GM23338 (cell line): ENCODE results near the gene ST3GAL6. TPM values are rescaled to one million over a fixed set of nuclear protein-coding genes. Genes with fewer than 3 reads are reported as not detected.

Experiments used
- ATAC-seq: fragments of 200-7000 bp; cut with Tn5 transposase; 3 replicates; pipeline ENCODE4 v1.9.1; 2020
- DNase-seq: peaks from one replicate; pipeline ENCODE4 v3.0.0-alpha.2; 2015; ENCODE audit warnings: low spot score
- H2AFZ ChIP-seq: fragments of 200-600 bp; sonication (generic); 2 replicates; pipeline ENCODE4 v1.8.0; 2016; ENCODE audit warnings: antibody characterized with exemption, mild to moderate bottlenecking, moderate library complexity
- H3F3A ChIP-seq: fragments of 200-600 bp; sonication (generic); replicated peaks from 2 replicates; pipeline ENCODE4 v1.8.0; 2017; ENCODE audit warnings: antibody characterized with exemption, mixed run types, low read depth
- H3K27ac ChIP-seq: fragments of 200-600 bp; sonication (generic); 2 replicates; pipeline ENCODE4 v1.6.1; 2016; ENCODE audit warnings: low read depth
- H3K27me3 ChIP-seq: fragments of 200-600 bp; sonication (generic); 2 replicates; pipeline ENCODE4 v1.8.0; 2016; ENCODE audit warnings: mild to moderate bottlenecking, mixed run types, moderate library complexity; ENCODE audit not compliant: insufficient read depth
- H3K36me3 ChIP-seq: fragments of 200-600 bp; sonication (generic); 2 replicates; pipeline ENCODE4 v1.8.0; 2016; ENCODE audit warnings: mild to moderate bottlenecking; ENCODE audit not compliant: insufficient read depth
- H3K4me1 ChIP-seq: fragments of 200-600 bp; sonication (generic); 2 replicates; pipeline ENCODE4 v1.8.0; 2016; ENCODE audit warnings: mild to moderate bottlenecking, moderate library complexity; ENCODE audit not compliant: insufficient read depth
- H3K4me2 ChIP-seq: fragments of 200-600 bp; sonication (generic); 2 replicates; pipeline ENCODE4 v1.7.1; 2017; ENCODE audit warnings: mixed run types
- H3K4me3 ChIP-seq: fragments of 200-600 bp; sonication (generic); 2 replicates; pipeline ENCODE4 v1.6.1; 2016; ENCODE audit warnings: mixed run types
- H3K79me2 ChIP-seq: fragments of 200-600 bp; sonication (generic); replicated peaks from 2 replicates; pipeline ENCODE4 v1.8.0; 2017; ENCODE audit warnings: mild to moderate bottlenecking; ENCODE audit not compliant: insufficient read depth
- H3K9me2 ChIP-seq: fragments of 200-600 bp; sonication (generic); 2 replicates; pipeline ENCODE4 v1.8.0; 2017; ENCODE audit not compliant: insufficient read depth
- H4K20me1 ChIP-seq: fragments of 200-600 bp; sonication (generic); replicated peaks from 2 replicates; pipeline ENCODE4 v1.8.0; 2017; ENCODE audit warnings: mild to moderate bottlenecking; ENCODE audit not compliant: insufficient read depth
- H3K27ac Mint-ChIP-seq: 2 replicates; pipeline ENCODE4 v1.8.0; 2020; ENCODE audit warnings: inconsistent platforms, mild to moderate bottlenecking, moderate library complexity, mixed read lengths
- H3K27me3 Mint-ChIP-seq: 3 replicates; pipeline ENCODE4 v1.8.0; 2022; ENCODE audit warnings: low read depth, mild to moderate bottlenecking, moderate library complexity, mixed read lengths, inconsistent platforms; ENCODE audit not compliant: insufficient read depth, poor library complexity
- H3K36me3 Mint-ChIP-seq: 3 replicates; pipeline ENCODE4 v1.8.0; 2021; ENCODE audit warnings: low read depth, mild to moderate bottlenecking, inconsistent platforms, moderate library complexity, mixed read lengths
- H3K4me1 Mint-ChIP-seq: 3 replicates; pipeline ENCODE4 v1.8.0; 2020; ENCODE audit warnings: mild to moderate bottlenecking, inconsistent platforms, mixed read lengths
- H3K4me3 Mint-ChIP-seq: 3 replicates; pipeline ENCODE4 v1.8.0; 2021; ENCODE audit warnings: moderate library complexity, mild to moderate bottlenecking, inconsistent platforms, mixed read lengths
- H3K9me3 Mint-ChIP-seq: 3 replicates; pipeline ENCODE4 v1.8.0; 2020; ENCODE audit warnings: moderate library complexity, mild to moderate bottlenecking, inconsistent platforms, mixed read lengths
- CREB1 ChIP-seq: fragments of 250-450 bp; sonication (Bioruptor Pico); IDR thresholded peaks from 2 replicates; pipeline ENCODE4 v1.5.0; 2020; ENCODE audit warnings: low read depth, mild to moderate bottlenecking, moderate library complexity
- EZH2 ChIP-seq: fragments of 200-600 bp; sonication (generic); IDR thresholded peaks from one replicate; pipeline ENCODE4 v1.8.0; 2017; ENCODE audit warnings: antibody characterized with exemption, mild to moderate bottlenecking, low read depth; ENCODE audit not compliant: unreplicated experiment
- EZH2phosphoT487 ChIP-seq: fragments of 200-600 bp; sonication (generic); IDR thresholded peaks from one replicate; pipeline ENCODE4 v1.8.1; 2018; ENCODE audit warnings: antibody characterized with exemption; ENCODE audit not compliant: unreplicated experiment
- JUNB ChIP-seq: IDR thresholded peaks from one replicate; pipeline ENCODE4 v1.6.1; 2016; ENCODE audit warnings: antibody characterized with exemption; ENCODE audit not compliant: unreplicated experiment
- NANOG ChIP-seq: IDR thresholded peaks from 2 replicates; pipeline ENCODE4 v1.6.1; 2016; ENCODE audit warnings: antibody characterized with exemption, borderline replicate concordance
- POLR2AphosphoS5 ChIP-seq: IDR thresholded peaks from 2 replicates; pipeline ENCODE4 v1.6.1; 2016; ENCODE audit warnings: antibody characterized with exemption, low read depth
- STAT1 ChIP-seq: IDR thresholded peaks from one replicate; pipeline ENCODE4 v1.6.1; 2016; ENCODE audit warnings: antibody characterized with exemption; ENCODE audit not compliant: unreplicated experiment
- ZNF114 ChIP-seq: fragments of 250-450 bp; sonication (Bioruptor Pico); IDR thresholded peaks from 2 replicates; pipeline ENCODE4 v1.5.0; 2020; ENCODE audit warnings: mild to moderate bottlenecking, moderate library complexity
- ZNF331 ChIP-seq: fragments of 250-450 bp; sonication (Bioruptor Pico); IDR thresholded peaks from 2 replicates; pipeline ENCODE4 v1.5.0; 2020; ENCODE audit warnings: low read depth, mild to moderate bottlenecking, moderate library complexity
- long read RNA-seq: library from polyadenylated mRNA; unstranded; transcript quantifications from one replicate; pipeline ENCODE4 v2.0.0, GENCODE V29; 2020; ENCODE audit not compliant: unreplicated experiment
- polyA plus RNA-seq: library from polyadenylated mRNA; unstranded; fragments of >200 nt; fragmentation: Nextera tagmentation; extraction: Ambion mirVana; gene quantifications from 2 replicates; pipeline ENCODE4 v1.2.1, GENCODE V29; 2016
- total RNA-seq: library from RNA; depleted of rRNA; stranded (reverse); fragments of >200 nt; shearing (Covaris generic); gene quantifications from 2 replicates; pipeline ENCODE4 v1.2.3, GENCODE V29; 2014; rRNA removed
- TF ChIP-seq, protein P1 (sequence below): IDR thresholded peaks from 2 replicates; pipeline ENCODE4 v1.6.1; 2016; ENCODE audit warnings: antibody characterized with exemption
- TF ChIP-seq, protein P2 (sequence below): fragments of 250-450 bp; sonication (Bioruptor Pico); IDR thresholded peaks from 2 replicates; pipeline ENCODE4 v1.5.0; 2020; ENCODE audit warnings: mild to moderate bottlenecking, moderate library complexity
- TF ChIP-seq, protein P3 (sequence below): IDR thresholded peaks from one replicate; pipeline ENCODE4 v1.6.1; 2018; ENCODE audit warnings: antibody characterized with exemption; ENCODE audit not compliant: unreplicated experiment
- TF ChIP-seq, protein P4 (sequence below), 2 experiments: fragments of 200-600 bp in 1 of 2; sonication (generic) in 1 of 2; conservative IDR thresholded peaks; 2 replicates each; pipeline versions ENCODE4 v1.5.1 to v1.6.1; 2016 to 2017; ENCODE audit warnings: antibody characterized with exemption in 2 of 2, low read depth in 2 of 2, mild to moderate bottlenecking in 2 of 2, moderate library complexity in 1 of 2

ST3GAL6 gene, protein sequence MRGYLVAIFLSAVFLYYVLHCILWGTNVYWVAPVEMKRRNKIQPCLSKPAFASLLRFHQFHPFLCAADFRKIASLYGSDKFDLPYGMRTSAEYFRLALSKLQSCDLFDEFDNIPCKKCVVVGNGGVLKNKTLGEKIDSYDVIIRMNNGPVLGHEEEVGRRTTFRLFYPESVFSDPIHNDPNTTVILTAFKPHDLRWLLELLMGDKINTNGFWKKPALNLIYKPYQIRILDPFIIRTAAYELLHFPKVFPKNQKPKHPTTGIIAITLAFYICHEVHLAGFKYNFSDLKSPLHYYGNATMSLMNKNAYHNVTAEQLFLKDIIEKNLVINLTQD
- 3.7 and 4.7 TPM in 2 replicates for total RNA-seq
- 6.4 and 8.1 TPM in 2 replicates for polyA plus RNA-seq
- long read RNA-seq, partial matches to known transcripts: 0 of 4 reads
- long read RNA-seq, other reads (novel, unspliced or antisense): 4 of 4 reads

DNA sequence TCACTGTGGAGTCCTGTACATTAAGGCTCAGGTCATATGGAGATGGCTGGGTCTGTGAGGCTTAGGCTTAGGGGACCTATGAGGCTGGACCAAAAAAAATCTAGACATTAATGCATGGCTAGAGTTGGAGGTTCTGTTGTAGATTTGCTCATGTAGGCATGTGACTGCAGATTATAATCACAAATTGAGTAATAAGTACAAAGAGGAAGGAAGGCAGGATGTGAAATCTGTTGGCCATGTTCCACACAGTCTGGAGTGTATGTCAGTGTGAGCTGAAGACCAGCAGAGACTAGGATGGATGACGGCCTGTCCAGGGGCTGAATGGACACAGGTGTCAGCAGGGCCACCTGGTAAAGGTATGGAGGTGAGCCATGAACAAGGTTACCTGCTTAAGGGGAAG is at the start of gene ST3GAL6:
TSS of gene ST3GAL6 (plus strand) at position 265 of the 400 bp plus-strand sequence. CDS start 5,101 bp downstream, outside the sequence.
- H3F3A ChIP-seq: no peaks in the 10 kb centered on the region
- H4K20me1 ChIP-seq: no peaks in the 10 kb centered on the region
- 0 out of 2 replicates have a peak within 1 kb of the TSS, but pooled peaks have one; percentile 15 for H3K4me2 ChIP-seq
- ATAC-seq (no peak), DNase-seq (no peak)
- no peaks in the 10 kb centered on the region for H3K27me3 ChIP-seq
- H3K9me3 Mint-ChIP-seq: no peaks in the 10 kb centered on the region
- H3K79me2 ChIP-seq: no peaks in the 10 kb centered on the region
- peaks cover 33% of the 10 kb centered on the region for H3K4me1 Mint-ChIP-seq
- no peak within 1 kb of the TSS; the same call in 1 of the 2 replicates for H2AFZ ChIP-seq
- TF ChIP-seq ZNF114 (CRISPR knock-in tag): no peak
- TF ChIP-seq NANOG: no peak
- no peak for TF ChIP-seq CREB1 (CRISPR knock-in tag)
- TF ChIP-seq, protein P1, sequence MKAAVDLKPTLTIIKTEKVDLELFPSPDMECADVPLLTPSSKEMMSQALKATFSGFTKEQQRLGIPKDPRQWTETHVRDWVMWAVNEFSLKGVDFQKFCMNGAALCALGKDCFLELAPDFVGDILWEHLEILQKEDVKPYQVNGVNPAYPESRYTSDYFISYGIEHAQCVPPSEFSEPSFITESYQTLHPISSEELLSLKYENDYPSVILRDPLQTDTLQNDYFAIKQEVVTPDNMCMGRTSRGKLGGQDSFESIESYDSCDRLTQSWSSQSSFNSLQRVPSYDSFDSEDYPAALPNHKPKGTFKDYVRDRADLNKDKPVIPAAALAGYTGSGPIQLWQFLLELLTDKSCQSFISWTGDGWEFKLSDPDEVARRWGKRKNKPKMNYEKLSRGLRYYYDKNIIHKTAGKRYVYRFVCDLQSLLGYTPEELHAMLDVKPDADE: no peak
- TF ChIP-seq, protein P2, sequence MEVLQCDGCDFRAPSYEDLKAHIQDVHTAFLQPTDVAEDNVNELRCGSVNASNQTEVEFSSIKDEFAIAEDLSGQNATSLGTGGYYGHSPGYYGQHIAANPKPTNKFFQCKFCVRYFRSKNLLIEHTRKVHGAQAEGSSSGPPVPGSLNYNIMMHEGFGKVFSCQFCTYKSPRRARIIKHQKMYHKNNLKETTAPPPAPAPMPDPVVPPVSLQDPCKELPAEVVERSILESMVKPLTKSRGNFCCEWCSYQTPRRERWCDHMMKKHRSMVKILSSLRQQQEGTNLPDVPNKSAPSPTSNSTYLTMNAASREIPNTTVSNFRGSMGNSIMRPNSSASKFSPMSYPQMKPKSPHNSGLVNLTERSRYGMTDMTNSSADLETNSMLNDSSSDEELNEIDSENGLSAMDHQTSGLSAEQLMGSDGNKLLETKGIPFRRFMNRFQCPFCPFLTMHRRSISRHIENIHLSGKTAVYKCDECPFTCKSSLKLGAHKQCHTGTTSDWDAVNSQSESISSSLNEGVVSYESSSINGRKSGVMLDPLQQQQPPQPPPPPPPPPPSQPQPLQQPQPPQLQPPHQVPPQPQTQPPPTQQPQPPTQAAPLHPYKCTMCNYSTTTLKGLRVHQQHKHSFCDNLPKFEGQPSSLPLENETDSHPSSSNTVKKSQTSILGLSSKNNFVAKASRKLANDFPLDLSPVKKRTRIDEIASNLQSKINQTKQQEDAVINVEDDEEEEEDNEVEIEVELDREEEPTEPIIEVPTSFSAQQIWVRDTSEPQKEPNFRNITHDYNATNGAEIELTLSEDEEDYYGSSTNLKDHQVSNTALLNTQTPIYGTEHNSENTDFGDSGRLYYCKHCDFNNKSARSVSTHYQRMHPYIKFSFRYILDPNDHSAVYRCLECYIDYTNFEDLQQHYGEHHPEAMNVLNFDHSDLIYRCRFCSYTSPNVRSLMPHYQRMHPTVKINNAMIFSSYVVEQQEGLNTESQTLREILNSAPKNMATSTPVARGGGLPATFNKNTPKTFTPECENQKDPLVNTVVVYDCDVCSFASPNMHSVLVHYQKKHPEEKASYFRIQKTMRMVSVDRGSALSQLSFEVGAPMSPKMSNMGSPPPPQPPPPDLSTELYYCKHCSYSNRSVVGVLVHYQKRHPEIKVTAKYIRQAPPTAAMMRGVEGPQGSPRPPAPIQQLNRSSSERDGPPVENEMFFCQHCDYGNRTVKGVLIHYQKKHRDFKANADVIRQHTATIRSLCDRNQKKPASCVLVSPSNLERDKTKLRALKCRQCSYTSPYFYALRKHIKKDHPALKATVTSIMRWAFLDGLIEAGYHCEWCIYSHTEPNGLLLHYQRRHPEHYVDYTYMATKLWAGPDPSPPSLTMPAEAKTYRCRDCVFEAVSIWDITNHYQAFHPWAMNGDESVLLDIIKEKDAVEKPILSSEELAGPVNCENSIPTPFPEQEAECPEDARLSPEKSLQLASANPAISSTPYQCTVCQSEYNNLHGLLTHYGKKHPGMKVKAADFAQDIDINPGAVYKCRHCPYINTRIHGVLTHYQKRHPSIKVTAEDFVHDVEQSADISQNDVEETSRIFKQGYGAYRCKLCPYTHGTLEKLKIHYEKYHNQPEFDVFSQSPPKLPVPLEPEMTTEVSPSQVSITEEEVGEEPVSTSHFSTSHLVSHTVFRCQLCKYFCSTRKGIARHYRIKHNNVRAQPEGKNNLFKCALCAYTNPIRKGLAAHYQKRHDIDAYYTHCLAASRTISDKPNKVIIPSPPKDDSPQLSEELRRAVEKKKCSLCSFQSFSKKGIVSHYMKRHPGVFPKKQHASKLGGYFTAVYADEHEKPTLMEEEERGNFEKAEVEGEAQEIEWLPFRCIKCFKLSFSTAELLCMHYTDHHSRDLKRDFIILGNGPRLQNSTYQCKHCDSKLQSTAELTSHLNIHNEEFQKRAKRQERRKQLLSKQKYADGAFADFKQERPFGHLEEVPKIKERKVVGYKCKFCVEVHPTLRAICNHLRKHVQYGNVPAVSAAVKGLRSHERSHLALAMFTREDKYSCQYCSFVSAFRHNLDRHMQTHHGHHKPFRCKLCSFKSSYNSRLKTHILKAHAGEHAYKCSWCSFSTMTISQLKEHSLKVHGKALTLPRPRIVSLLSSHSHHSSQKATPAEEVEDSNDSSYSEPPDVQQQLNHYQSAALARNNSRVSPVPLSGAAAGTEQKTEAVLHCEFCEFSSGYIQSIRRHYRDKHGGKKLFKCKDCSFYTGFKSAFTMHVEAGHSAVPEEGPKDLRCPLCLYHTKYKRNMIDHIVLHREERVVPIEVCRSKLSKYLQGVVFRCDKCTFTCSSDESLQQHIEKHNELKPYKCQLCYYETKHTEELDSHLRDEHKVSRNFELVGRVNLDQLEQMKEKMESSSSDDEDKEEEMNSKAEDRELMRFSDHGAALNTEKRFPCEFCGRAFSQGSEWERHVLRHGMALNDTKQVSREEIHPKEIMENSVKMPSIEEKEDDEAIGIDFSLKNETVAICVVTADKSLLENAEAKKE (CRISPR knock-in tag): no peak
- TF ChIP-seq STAT1: no peak
- TF ChIP-seq, protein P3, sequence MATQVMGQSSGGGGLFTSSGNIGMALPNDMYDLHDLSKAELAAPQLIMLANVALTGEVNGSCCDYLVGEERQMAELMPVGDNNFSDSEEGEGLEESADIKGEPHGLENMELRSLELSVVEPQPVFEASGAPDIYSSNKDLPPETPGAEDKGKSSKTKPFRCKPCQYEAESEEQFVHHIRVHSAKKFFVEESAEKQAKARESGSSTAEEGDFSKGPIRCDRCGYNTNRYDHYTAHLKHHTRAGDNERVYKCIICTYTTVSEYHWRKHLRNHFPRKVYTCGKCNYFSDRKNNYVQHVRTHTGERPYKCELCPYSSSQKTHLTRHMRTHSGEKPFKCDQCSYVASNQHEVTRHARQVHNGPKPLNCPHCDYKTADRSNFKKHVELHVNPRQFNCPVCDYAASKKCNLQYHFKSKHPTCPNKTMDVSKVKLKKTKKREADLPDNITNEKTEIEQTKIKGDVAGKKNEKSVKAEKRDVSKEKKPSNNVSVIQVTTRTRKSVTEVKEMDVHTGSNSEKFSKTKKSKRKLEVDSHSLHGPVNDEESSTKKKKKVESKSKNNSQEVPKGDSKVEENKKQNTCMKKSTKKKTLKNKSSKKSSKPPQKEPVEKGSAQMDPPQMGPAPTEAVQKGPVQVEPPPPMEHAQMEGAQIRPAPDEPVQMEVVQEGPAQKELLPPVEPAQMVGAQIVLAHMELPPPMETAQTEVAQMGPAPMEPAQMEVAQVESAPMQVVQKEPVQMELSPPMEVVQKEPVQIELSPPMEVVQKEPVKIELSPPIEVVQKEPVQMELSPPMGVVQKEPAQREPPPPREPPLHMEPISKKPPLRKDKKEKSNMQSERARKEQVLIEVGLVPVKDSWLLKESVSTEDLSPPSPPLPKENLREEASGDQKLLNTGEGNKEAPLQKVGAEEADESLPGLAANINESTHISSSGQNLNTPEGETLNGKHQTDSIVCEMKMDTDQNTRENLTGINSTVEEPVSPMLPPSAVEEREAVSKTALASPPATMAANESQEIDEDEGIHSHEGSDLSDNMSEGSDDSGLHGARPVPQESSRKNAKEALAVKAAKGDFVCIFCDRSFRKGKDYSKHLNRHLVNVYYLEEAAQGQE: no peak
- no peak for TF ChIP-seq JUNB
- TF ChIP-seq EZH2phosphoT487: no peak
- TF ChIP-seq POLR2AphosphoS5: no peak
- no peak for TF ChIP-seq EZH2
- TF ChIP-seq, protein P4, sequence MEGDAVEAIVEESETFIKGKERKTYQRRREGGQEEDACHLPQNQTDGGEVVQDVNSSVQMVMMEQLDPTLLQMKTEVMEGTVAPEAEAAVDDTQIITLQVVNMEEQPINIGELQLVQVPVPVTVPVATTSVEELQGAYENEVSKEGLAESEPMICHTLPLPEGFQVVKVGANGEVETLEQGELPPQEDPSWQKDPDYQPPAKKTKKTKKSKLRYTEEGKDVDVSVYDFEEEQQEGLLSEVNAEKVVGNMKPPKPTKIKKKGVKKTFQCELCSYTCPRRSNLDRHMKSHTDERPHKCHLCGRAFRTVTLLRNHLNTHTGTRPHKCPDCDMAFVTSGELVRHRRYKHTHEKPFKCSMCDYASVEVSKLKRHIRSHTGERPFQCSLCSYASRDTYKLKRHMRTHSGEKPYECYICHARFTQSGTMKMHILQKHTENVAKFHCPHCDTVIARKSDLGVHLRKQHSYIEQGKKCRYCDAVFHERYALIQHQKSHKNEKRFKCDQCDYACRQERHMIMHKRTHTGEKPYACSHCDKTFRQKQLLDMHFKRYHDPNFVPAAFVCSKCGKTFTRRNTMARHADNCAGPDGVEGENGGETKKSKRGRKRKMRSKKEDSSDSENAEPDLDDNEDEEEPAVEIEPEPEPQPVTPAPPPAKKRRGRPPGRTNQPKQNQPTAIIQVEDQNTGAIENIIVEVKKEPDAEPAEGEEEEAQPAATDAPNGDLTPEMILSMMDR (conservative IDR thresholded peaks at IDR 0.05; ENCODE audit: low read depth in 2 of 2): no peak
- no peak for TF ChIP-seq ZNF331
- H3K4me3 Mint-ChIP-seq: no peak within 1 kb of the TSS
- H3K27ac ChIP-seq: no peak within 1 kb of the TSS
- no peaks in the 10 kb centered on the region for H3K36me3 Mint-ChIP-seq
- H3K4me1 ChIP-seq: peaks cover 13% of the 10 kb centered on the region
- H3K9me2 ChIP-seq: no peaks in the 10 kb centered on the region
- H3K4me3 ChIP-seq: no peak within 1 kb of the TSS
- H3K36me3 ChIP-seq: no peaks in the 10 kb centered on the region
- H3K27ac Mint-ChIP-seq: no peak within 1 kb of the TSS; the same call in 1 of the 2 replicates
- peaks cover 4% of the 10 kb centered on the region for H3K27me3 Mint-ChIP-seq
